Panc1 (cell line): ENCODE measurements around the gene SSPN. TPM values are rescaled to one million over a fixed set of nuclear protein-coding genes. Genes with fewer than 3 reads are reported as not detected.

Source experiments
- ATAC-seq: fragments of 200-7000 bp; cut with Tn5 transposase; 2 replicates; pipeline ENCODE4 v1.9.1; 2020; ENCODE audit warnings: mild to moderate bottlenecking, moderate library complexity
- BruUV-seq: library from RNA; stranded (reverse); fragments of 400-500 nt; replicated peaks from 2 replicates; lab custom pipeline; 2021; lab: Mats Ljungman, UMichigan
- CTCF ChIA-PET: fragments of 300-600 bp; sonication (Branson Sonifier 250); formaldehyde crosslinking; loops from one replicate; lab custom pipeline; 2022; ENCODE audit warnings: antibody characterized with exemption; lab: Charles Lee
- POLR2A ChIA-PET: fragments of 300-600 bp; sonication (Branson Sonifier 250); formaldehyde crosslinking; loops from one replicate; lab custom pipeline; 2022; ENCODE audit warnings: antibody characterized with exemption; lab: Charles Lee
- DNase-seq: peaks from one replicate; pipeline ENCODE4 v3.0.0-alpha.2; 2010; ENCODE audit warnings: low read depth, low spot score
- H3K27ac ChIP-seq: 2 replicates; pipeline ENCODE4 v1.5.1; 2011; ENCODE audit warnings: mild to moderate bottlenecking, low read length, inconsistent platforms
- H3K27me3 ChIP-seq: fragments of 200-500 bp; sonication (Bioruptor generic); 2 replicates; pipeline ENCODE4 v1.6.0; 2014; ENCODE audit warnings: low read length, inconsistent platforms; ENCODE audit not compliant: control insufficient read depth, insufficient read depth
- H3K36me3 ChIP-seq: fragments of 200-500 bp; sonication (Bioruptor generic); 2 replicates; pipeline ENCODE4 v1.5.1; 2014; ENCODE audit warnings: inconsistent platforms, mild to moderate bottlenecking, low read length, moderate library complexity; ENCODE audit not compliant: control insufficient read depth, insufficient read depth
- H3K4me1 ChIP-seq: 2 replicates; pipeline ENCODE4 v1.5.1; 2011; ENCODE audit warnings: inconsistent platforms, mild to moderate bottlenecking, low read length, moderate library complexity; ENCODE audit not compliant: control insufficient read depth, insufficient read depth
- H3K4me3 ChIP-seq, 2 experiments: 2 replicates each; pipeline ENCODE4 v1.5.1; 2011 to 2012; ENCODE audit warnings: low read depth in 2 of 2, low read length in 2 of 2, mild to moderate bottlenecking in 2 of 2, inconsistent platforms in 1 of 2, moderate library complexity in 1 of 2
- H3K9me3 ChIP-seq: fragments of 200-500 bp; sonication (Bioruptor generic); 2 replicates; pipeline ENCODE4 v1.5.1; 2014; ENCODE audit warnings: low read depth, mild to moderate bottlenecking, inconsistent platforms, low read length, moderate library complexity; ENCODE audit not compliant: control insufficient read depth, insufficient read depth
- CTCF ChIP-seq: fragments of 450-650 bp; IDR thresholded peaks from 2 replicates; pipeline ENCODE4 v1.5.1; 2017; ENCODE audit warnings: mild to moderate bottlenecking
- POLR2AphosphoS5 ChIP-seq: IDR thresholded peaks from 2 replicates; pipeline ENCODE4 v1.6.1; 2012; ENCODE audit warnings: mild to moderate bottlenecking, low read depth, low read length, moderate library complexity
- REST ChIP-seq, 2 experiments: IDR thresholded peaks; 2 replicates each; pipeline ENCODE4 v1.6.1; 2011 to 2012; ENCODE audit warnings: low read depth in 2 of 2, control low read depth in 1 of 2, low read length in 1 of 2, mild to moderate bottlenecking in 1 of 2, moderate library complexity in 1 of 2; ENCODE audit not compliant: insufficient read depth in 1 of 2
- SIN3A ChIP-seq: IDR thresholded peaks from 2 replicates; pipeline ENCODE4 v1.6.1; 2012; ENCODE audit warnings: low read depth, mild to moderate bottlenecking, low read length, moderate library complexity, borderline replicate concordance; ENCODE audit not compliant: insufficient read depth
- TCF7L2 ChIP-seq: IDR thresholded peaks from 2 replicates; pipeline ENCODE4 v1.6.1; 2011; ENCODE audit warnings: mild to moderate bottlenecking, low read depth, low read length, inconsistent platforms
- in situ Hi-C: cut with HindIII; loops from 2 replicates; pipeline ENCODE4 v1.10.0; 2016; ENCODE audit warnings: low sequenced_read_pairs, low pct_unique_long_range_greater_than_20kb
- intact Hi-C: fragments of 100-400 bp; cut with micrococcal nuclease; formaldehyde crosslinking; loops from one replicate; pipeline ENCODE4 v1.10.0; 2022; ENCODE audit not compliant: unreplicated experiment
- total RNA-seq: library from RNA; stranded (reverse); gene quantifications from one replicate; pipeline ENCODE4 v1.2.1, GENCODE V29; 2021; ENCODE audit not compliant: unreplicated experiment

SSPN gene
- total RNA-seq, 1 experiment from 2014 or later = 23.4 TPM

- Histone ChIP-seq H3K36me3 (no peaks in the 10 kb centered on the region), H3K4me1 (peaks cover 6% of the 10 kb centered on the region), H3K27ac (peak overlapping the region; percentile 5; the same call in 1 of the 2 replicates), H3K4me3 (no peak overlapping the region), H3K9me3 (no peaks in the 10 kb centered on the region), H3K27me3 (no peaks in the 10 kb centered on the region)
- ATAC-seq (no peak), DNase-seq (no peak)
- intact Hi-C loops (no loop called here), in situ Hi-C loops (no loop called here)
- TF ChIP-seq TCF7L2 = no peak
- no TSS peak for BruUV-seq
- ChIA-PET CTCF (interaction anchor here (0.6 kb wide), 1 partner anchor 15 kb away, joined by 3 read pairs; no protein-coding TSS in a partner anchor), POLR2A (interaction anchor here (0.7 kb wide), 1 partner anchor 61 kb away, joined by 4 read pairs; no protein-coding TSS in a partner anchor)
Measured at GRCh38 chr12:26188641-26189040, 6.7 kb upstream of the SSPN start.

- ATAC-seq (no peak), DNase-seq (no peak)
- in situ Hi-C loops (no loop called here), intact Hi-C loops (no loop called here)
- ChIA-PET POLR2A (no interaction called here), CTCF (no interaction called here)
- Histone ChIP-seq H3K4me3 (no peak overlapping the region), H3K27ac (peak overlapping the region; percentile 19; the same call in 1 of the 2 replicates), H3K36me3 (no peaks in the 10 kb centered on the region), H3K4me1 (peaks cover 18% of the 10 kb centered on the region), H3K9me3 (no peaks in the 10 kb centered on the region), H3K27me3 (no peaks in the 10 kb centered on the region)
- BruUV-seq = no TSS peak
- TF ChIP-seq TCF7L2 = no peak
- no peak for TF ChIP-seq POLR2AphosphoS5
- no peak for TF ChIP-seq CTCF
- TF ChIP-seq SIN3A = no peak
- TF ChIP-seq REST (IDR thresholded peaks at IDR 0.05; ENCODE audit: insufficient read depth in 1 of 2, low read depth in 2 of 2, low read length in 1 of 2) = no peak
Measured at GRCh38 chr12:26192142-26192541, 3.2 kb upstream of the SSPN start.

- CTCF ChIA-PET = no interaction called here
- POLR2A ChIA-PET = interaction anchor here (1.3 kb wide), 1 partner anchor 69 kb away, joined by 5 read pairs; the partner anchor contains the start of gene BHLHE41
- intact Hi-C loops = no loop called here
- no peak for TF ChIP-seq CTCF
- no peak for TF ChIP-seq REST (IDR thresholded peaks at IDR 0.05; ENCODE audit: insufficient read depth in 1 of 2, low read depth in 2 of 2, low read length in 1 of 2)
- no peak for TF ChIP-seq TCF7L2
- TF ChIP-seq SIN3A = no peak
- TF ChIP-seq POLR2AphosphoS5 = no peak
- Histone ChIP-seq H3K27me3 (no peaks in the 10 kb centered on the region), H3K27ac (peak overlapping the region; percentile 57), H3K9me3 (no peaks in the 10 kb centered on the region), H3K4me1 (peaks cover 29% of the 10 kb centered on the region), H3K36me3 (no peaks in the 10 kb centered on the region), H3K4me3 (no peak overlapping the region)
- in situ Hi-C loops = no loop called here
- no peak for ATAC-seq
- BruUV-seq = no TSS peak
- no peak for DNase-seq
Measured at GRCh38 chr12:26193539-26193938, 1.8 kb upstream of the SSPN start.
